RWPE1 (cell line): ENCODE data around the gene PLCL1.

ENCODE experiments used
- CTCF ChIA-PET: fragments of 350-600 bp; sonication (Branson Sonifier 250); formaldehyde crosslinking; extraction: SDS; loops from one replicate; lab custom pipeline; 2021; lab: Yijun Ruan, JAX
- POLR2A ChIA-PET: fragments of 400-600 bp; formaldehyde crosslinking; extraction: SDS; loops from one replicate; lab custom pipeline; 2020; ENCODE audit warnings: antibody characterized with exemption; ENCODE audit not compliant: low non-redundant PET; lab: Yijun Ruan, JAX
- DNase-seq: peaks from one replicate; pipeline ENCODE4 v3.0.0; 2012; ENCODE audit warnings: low spot score
- H3K27ac ChIP-seq: fragments of 450-650 bp; 2 replicates; pipeline ENCODE4 v1.5.1; 2017
- TF ChIP-seq, protein P1 (sequence below): fragments of 450-650 bp; conservative IDR thresholded peaks from 2 replicates; pipeline ENCODE4 v1.5.1; 2017; ENCODE audit warnings: low read depth, mild to moderate bottlenecking

Gene PLCL1

DNA sequence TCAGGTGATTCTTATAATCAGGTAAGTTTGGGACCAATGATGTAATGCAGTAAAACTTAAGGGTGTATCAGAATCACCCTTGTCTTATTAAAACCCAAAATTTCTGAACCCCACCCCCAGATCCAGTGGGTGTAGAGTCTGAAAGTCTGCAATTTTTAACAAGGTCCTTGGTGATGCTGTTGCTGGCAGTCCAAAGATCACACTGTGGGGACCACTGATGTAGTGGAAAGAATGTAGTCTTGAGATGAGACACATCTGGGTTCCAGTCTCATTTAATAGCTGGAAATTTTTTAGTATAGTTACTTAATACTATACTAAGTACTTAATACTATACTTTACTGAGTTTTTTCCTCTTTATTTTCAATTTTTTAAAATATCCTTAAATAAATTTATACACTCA, 258.4 kb downstream of the PLCL1 start:
- TF ChIP-seq, protein P1, sequence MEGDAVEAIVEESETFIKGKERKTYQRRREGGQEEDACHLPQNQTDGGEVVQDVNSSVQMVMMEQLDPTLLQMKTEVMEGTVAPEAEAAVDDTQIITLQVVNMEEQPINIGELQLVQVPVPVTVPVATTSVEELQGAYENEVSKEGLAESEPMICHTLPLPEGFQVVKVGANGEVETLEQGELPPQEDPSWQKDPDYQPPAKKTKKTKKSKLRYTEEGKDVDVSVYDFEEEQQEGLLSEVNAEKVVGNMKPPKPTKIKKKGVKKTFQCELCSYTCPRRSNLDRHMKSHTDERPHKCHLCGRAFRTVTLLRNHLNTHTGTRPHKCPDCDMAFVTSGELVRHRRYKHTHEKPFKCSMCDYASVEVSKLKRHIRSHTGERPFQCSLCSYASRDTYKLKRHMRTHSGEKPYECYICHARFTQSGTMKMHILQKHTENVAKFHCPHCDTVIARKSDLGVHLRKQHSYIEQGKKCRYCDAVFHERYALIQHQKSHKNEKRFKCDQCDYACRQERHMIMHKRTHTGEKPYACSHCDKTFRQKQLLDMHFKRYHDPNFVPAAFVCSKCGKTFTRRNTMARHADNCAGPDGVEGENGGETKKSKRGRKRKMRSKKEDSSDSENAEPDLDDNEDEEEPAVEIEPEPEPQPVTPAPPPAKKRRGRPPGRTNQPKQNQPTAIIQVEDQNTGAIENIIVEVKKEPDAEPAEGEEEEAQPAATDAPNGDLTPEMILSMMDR = no peak
- ChIA-PET POLR2A (no interaction called here), CTCF (interaction anchor here (0.9 kb wide), 1 partner anchor 14 kb away, joined by 3 read pairs; no protein-coding TSS in a partner anchor)
- no peak overlapping the region for H3K27ac ChIP-seq
- DNase-seq = no peak

- TF ChIP-seq, protein P1 = no peak
- CTCF ChIA-PET = interaction anchor here (0.6 to 1.3 kb wide), 3 partner anchors 10 to 468 kb away, joined by 3 read pairs; no protein-coding TSS in a partner anchor
- no peak overlapping the region for H3K27ac ChIP-seq
- DNase-seq = no peak
- POLR2A ChIA-PET = no interaction called here
These were observed 258.8 kb downstream of the PLCL1 start for GRCh38 chr2:198063242-198063641.

- DNase-seq = no peak
- ChIA-PET POLR2A (no interaction called here), CTCF (no interaction called here)
- TF ChIP-seq, protein P1 = no peak
- H3K27ac ChIP-seq = no peak overlapping the region
These were observed 260.9 kb downstream of the PLCL1 start for GRCh38 chr2:198065322-198065721.

GRCh38 chr2:198066597-198066996, 262.2 kb downstream of the PLCL1 start:
- TF ChIP-seq, protein P1 = no peak
- CTCF ChIA-PET = interaction anchor here (0.6 kb wide), 1 partner anchor 11 kb away, joined by 6 read pairs; no protein-coding TSS in a partner anchor
- DNase-seq = no peak

DNA sequence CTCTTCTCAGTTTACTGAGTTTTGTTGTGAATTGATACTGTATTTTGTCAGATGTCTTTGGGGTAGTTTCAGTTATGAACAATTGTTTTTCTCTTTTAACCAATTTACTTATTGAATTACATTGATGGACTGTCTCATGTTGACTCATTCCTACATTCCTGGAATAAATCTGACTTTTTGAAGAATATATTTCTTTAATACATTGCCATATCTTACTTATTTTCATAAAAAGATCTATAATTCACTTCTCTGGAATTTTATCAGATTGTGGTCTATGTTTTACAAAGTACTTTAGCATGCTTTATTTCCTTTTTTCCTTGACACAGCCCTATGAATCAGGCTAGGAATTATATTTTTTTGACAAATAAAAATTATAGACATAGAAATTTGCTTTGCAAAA, 268.3 kb downstream of the PLCL1 start:
- no peak for DNase-seq
- CTCF ChIA-PET = interaction anchor here (0.8 kb wide), 1 partner anchor 9 kb away, joined by 3 read pairs; no protein-coding TSS in a partner anchor
- TF ChIP-seq, protein P1 = no peak
- H3K27ac ChIP-seq = no peak overlapping the region
- POLR2A ChIA-PET = no interaction called here

More at GRCh38 chr2:198066597-198066996, 262.2 kb downstream of the PLCL1 start:
- POLR2A ChIA-PET = no interaction called here
- no peak overlapping the region for H3K27ac ChIP-seq

DNA sequence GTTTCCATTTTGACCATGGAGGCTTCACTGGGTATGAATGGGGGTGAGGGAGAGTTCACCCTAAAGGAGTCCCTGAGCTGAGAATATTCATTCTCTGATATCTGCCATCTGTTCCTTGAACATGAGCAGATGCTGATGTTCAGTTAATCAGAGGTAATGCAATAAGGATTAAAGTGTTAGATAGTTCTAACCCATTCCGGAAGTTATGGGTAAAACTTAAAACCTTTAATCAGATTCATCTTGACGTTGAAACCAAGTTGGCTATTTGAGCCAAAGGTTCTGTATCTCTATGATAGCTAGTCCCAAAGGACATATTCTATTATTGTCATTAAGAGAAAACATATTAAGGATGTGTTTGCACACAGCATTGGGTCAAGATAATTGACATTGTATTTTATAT, 268.9 kb downstream of the PLCL1 start:
- CTCF ChIA-PET = interaction anchor here (0.8 kb wide), 1 partner anchor 9 kb away, joined by 3 read pairs; no protein-coding TSS in a partner anchor
- TF ChIP-seq, protein P1 = no peak
- POLR2A ChIA-PET = no interaction called here
- H3K27ac ChIP-seq = no peak overlapping the region
- DNase-seq = no peak
